HepG2 (cell line): ENCODE results near the gene ACAP3. TPM values are rescaled to one million over a fixed set of nuclear protein-coding genes. Genes with fewer than 3 reads are reported as not detected.

Experiments used
- ARID5B ChIP-seq: IDR thresholded peaks from 2 replicates; pipeline ENCODE4 v1.4.0; 2020; ENCODE audit warnings: mild to moderate bottlenecking, missing genetic modification reagents
- CHCHD3 ChIP-seq: sonication (generic); formaldehyde crosslinking; IDR thresholded peaks from 2 replicates; pipeline ENCODE4 v1.8.0; 2022; ENCODE audit warnings: mild to moderate bottlenecking, missing genetic modification reagents, moderate library complexity
- FOXO1 ChIP-seq: sonication (generic); formaldehyde crosslinking; IDR thresholded peaks from 2 replicates; pipeline ENCODE4 v1.4.0; 2020; ENCODE audit warnings: missing genetic modification reagents
- GTF3A ChIP-seq: sonication (generic); formaldehyde crosslinking; conservative IDR thresholded peaks from 2 replicates; pipeline ENCODE4 v1.4.0; 2020; ENCODE audit warnings: mild to moderate bottlenecking, missing genetic modification reagents
- PHF5A ChIP-seq: IDR thresholded peaks from one replicate; pipeline ENCODE4 v1.6.1; 2018; ENCODE audit warnings: low read depth, missing genetic modification reagents; ENCODE audit not compliant: unreplicated experiment
- SOX5 ChIP-seq: IDR thresholded peaks from 2 replicates; pipeline ENCODE4 v1.6.1; 2016; ENCODE audit warnings: borderline replicate concordance
- SRF ChIP-seq: IDR thresholded peaks from 2 replicates; pipeline ENCODE4 v1.6.1; 2011; ENCODE audit warnings: mild to moderate bottlenecking, low read depth, low read length, moderate library complexity
- SRY ChIP-seq: sonication (generic); formaldehyde crosslinking; IDR thresholded peaks from 2 replicates; pipeline ENCODE4 v1.8.0; 2022; ENCODE audit warnings: mild to moderate bottlenecking, missing genetic modification reagents
- TRIM24 ChIP-seq: sonication (generic); formaldehyde crosslinking; IDR thresholded peaks from 2 replicates; pipeline ENCODE4 v1.8.0; 2022; ENCODE audit warnings: mild to moderate bottlenecking, missing genetic modification reagents
- ZBTB40 ChIP-seq, 2 experiments: fragments of 450-650 bp in 1 of 2; sonication (generic) in 1 of 2; formaldehyde crosslinking in 1 of 2; IDR thresholded peaks; 2 replicates each; pipeline versions ENCODE4 v1.6.1 to v1.8.0; 2016 to 2022; ENCODE audit warnings: antibody characterized with exemption in 1 of 2, mild to moderate bottlenecking in 1 of 2, missing genetic modification reagents in 1 of 2
- ZNF10 ChIP-seq: sonication (generic); formaldehyde crosslinking; IDR thresholded peaks from 2 replicates; pipeline ENCODE4 v1.4.0; 2020; ENCODE audit warnings: mild to moderate bottlenecking, low read depth, missing genetic modification reagents, borderline replicate concordance
- ZNF292 ChIP-seq: sonication (generic); formaldehyde crosslinking; IDR thresholded peaks from 2 replicates; pipeline ENCODE4 v1.8.1; 2022; ENCODE audit warnings: mild to moderate bottlenecking, low read depth, missing genetic modification reagents, borderline replicate concordance
- ZNF619 ChIP-seq: sonication (generic); formaldehyde crosslinking; IDR thresholded peaks from 2 replicates; pipeline ENCODE4 v1.4.0; 2020; ENCODE audit warnings: mild to moderate bottlenecking, missing genetic modification reagents
- ZNF768 ChIP-seq: sonication (generic); formaldehyde crosslinking; IDR thresholded peaks from 2 replicates; pipeline ENCODE4 v1.4.0; 2020; ENCODE audit warnings: missing genetic modification reagents
- ZSCAN25 ChIP-seq: sonication (generic); formaldehyde crosslinking; IDR thresholded peaks from 2 replicates; pipeline ENCODE4 v1.8.0; 2022; ENCODE audit warnings: mild to moderate bottlenecking, missing genetic modification reagents
- ZSCAN29 ChIP-seq: sonication (generic); formaldehyde crosslinking; conservative IDR thresholded peaks from 2 replicates; pipeline ENCODE4 v1.4.0; 2020; ENCODE audit warnings: mild to moderate bottlenecking, missing genetic modification reagents
- polyA plus RNA-seq, 8 experiments: library from polyadenylated mRNA; depleted of rRNA in 3 of 8; stranded (reverse) in 7 of 8; unstranded in 1 of 8; fragments of >200 nt; fragmentation: Illumina TruSeq in 4 of 8; extraction: Trizol in 4 of 8; gene quantifications; 2 replicates each; pipeline versions ENCODE4 v1.2.1 to v1.2.3, GENCODE V29; 2011 to 2016; ENCODE audit warnings: low read depth in 4 of 8, missing spikeins in 1 of 8, mixed read lengths in 1 of 8; ENCODE audit not compliant: insufficient read depth in 1 of 8
- total RNA-seq, 5 experiments: library from RNA; depleted of rRNA; stranded (reverse); fragments of >200 nt; fragmentation: Illumina TruSeq; extraction: Trizol; gene quantifications; 2 replicates each; pipeline ENCODE4 v1.2.3, GENCODE V29; 2016; ENCODE audit warnings: low read depth in 1 of 5

The ACAP3 gene
- total and polyA plus RNA-seq, 2 of the 13 experiments (the other 11 are each of a cell fraction or from before 2014, with no cell fraction given), result 29.4 to 50.8 TPM

GRCh38 chr1:1291548-1292441 lies 15.9 kb downstream of the ACAP3 start (continued):
- no peak for TF ChIP-seq SRF
- TF ChIP-seq ARID5B, result no peak
- TF ChIP-seq ZNF292 (CRISPR knock-in tag), result no peak
- TF ChIP-seq SOX5 (CRISPR knock-in tag), result no peak
- TF ChIP-seq ZNF768 (CRISPR knock-in tag), result no peak
- no peak for TF ChIP-seq ZSCAN29
- TF ChIP-seq GTF3A (CRISPR knock-in tag), result no peak
- no peak for TF ChIP-seq PHF5A
- TF ChIP-seq TRIM24, result no peak
- no peak for TF ChIP-seq SRY (CRISPR knock-in tag)
- no peak for TF ChIP-seq ZSCAN25 (CRISPR knock-in tag)
- no peak for TF ChIP-seq ZNF10 (CRISPR knock-in tag)
- no peak for TF ChIP-seq ZBTB40 (IDR thresholded peaks at IDR 0.05)
- TF ChIP-seq ZBTB40 (CRISPR knock-in tag; IDR thresholded peaks at IDR 0.05), result no peak
- peak; percentile 10; the same call in 1 of the 2 replicates for TF ChIP-seq FOXO1 (CRISPR knock-in tag)
- TF ChIP-seq ZNF619 (CRISPR knock-in tag), result peak; percentile 67; the same call in 1 of the 2 replicates
- 0 out of 2 replicates have a peak, but pooled peaks have one; percentile 29 for TF ChIP-seq CHCHD3 (CRISPR knock-in tag)
